Measurements from ENCODE around the gene WDFY2. TPM values are rescaled to one million over a fixed set of nuclear protein-coding genes. Genes with fewer than 3 reads are reported as not detected.
A peak's percentile ranks its signal among the peaks of the same experiment; 100 is the strongest.

WDFY2 gene
- total and polyA plus RNA-seq, 2 of the 13 experiments (the other 11 are each of a cell fraction or from before 2014, with no cell fraction given) = 22.6 to 27.0 TPM

GRCh38 chr13:51632591-51633362 is 48.5 kb downstream of the WDFY2 start (continued):
- no peak for TF ChIP-seq ZNF800 (CRISPR knock-in tag; IDR thresholded peaks at IDR 0.05)
- TF ChIP-seq ZNF264 (CRISPR knock-in tag; IDR thresholded peaks at IDR 0.05) = no peak
- TF ChIP-seq KDM5A (IDR thresholded peaks at IDR 0.05; ENCODE audit: borderline replicate concordance, low read length) = no peak
- TF ChIP-seq STAG1 (CRISPR knock-in tag; IDR thresholded peaks at IDR 0.05) = peak; percentile 22
- TF ChIP-seq ZSCAN25 (CRISPR knock-in tag; IDR thresholded peaks at IDR 0.05) = peak; percentile 71
- no peak for TF ChIP-seq HCFC1 (IDR thresholded peaks at IDR 0.05; ENCODE audit: low read depth, low read length)
- no peak for TF ChIP-seq CHD2 (IDR thresholded peaks at IDR 0.05; ENCODE audit: low read depth, low read length)
- no peak for TF ChIP-seq ZNF75D (CRISPR knock-in tag; IDR thresholded peaks at IDR 0.05; ENCODE audit: borderline replicate concordance)
- TF ChIP-seq ELF3 (CRISPR knock-in tag; IDR thresholded peaks at IDR 0.05) = 0 out of 2 replicates have a peak, but pooled peaks have one; percentile 13
- no peak for TF ChIP-seq CCAR2 (optimal IDR thresholded peaks at IDR 0.05; ENCODE audit: low read depth, low read length)
- TF ChIP-seq SOX5 (CRISPR knock-in tag; IDR thresholded peaks at IDR 0.05; ENCODE audit: borderline replicate concordance) = peak; percentile 36; the same call in 1 of the 2 replicates
- no peak for TF ChIP-seq TGIF2 (CRISPR knock-in tag; IDR thresholded peaks at IDR 0.05)
- TF ChIP-seq RERE (CRISPR knock-in tag; IDR thresholded peaks at IDR 0.05; ENCODE audit: low read depth) = no peak
- no peak for TF ChIP-seq REL (CRISPR knock-in tag; conservative IDR thresholded peaks at IDR 0.05)
- no peak for TF ChIP-seq ZNF431 (CRISPR knock-in tag; IDR thresholded peaks at IDR 0.05; ENCODE audit: borderline replicate concordance, low read depth)
- no peak for TF ChIP-seq PRPF4 (IDR thresholded peaks at IDR 0.05; ENCODE audit: low read depth, low read length, poor library complexity, severe bottlenecking)
- TF ChIP-seq POGZ (CRISPR knock-in tag; IDR thresholded peaks at IDR 0.05) = peak; percentile 70
- TF ChIP-seq ZNF256 (CRISPR knock-in tag; conservative IDR thresholded peaks at IDR 0.05) = no peak
- no peak for TF ChIP-seq PAWR (CRISPR knock-in tag; IDR thresholded peaks at IDR 0.05; ENCODE audit: borderline replicate concordance)
- TF ChIP-seq ZNF792 (CRISPR knock-in tag; IDR thresholded peaks at IDR 0.05) = no peak
- TF ChIP-seq GATAD2A (CRISPR knock-in tag; IDR thresholded peaks at IDR 0.05) = peak; percentile 30; the same call in 1 of the 2 replicates
- no peak for TF ChIP-seq ZNF33A (CRISPR knock-in tag; IDR thresholded peaks at IDR 0.05; ENCODE audit: borderline replicate concordance)
- TF ChIP-seq ZNF337 (CRISPR knock-in tag; IDR thresholded peaks at IDR 0.05; ENCODE audit: borderline replicate concordance, low read depth) = no peak
- TF ChIP-seq FOSL2 (CRISPR knock-in tag; IDR thresholded peaks at IDR 0.05) = no peak
- TF ChIP-seq ZNF773 (CRISPR knock-in tag; IDR thresholded peaks at IDR 0.05; ENCODE audit: borderline replicate concordance) = 0 out of 2 replicates have a peak, but pooled peaks have one; percentile 19

Data from HepG2 (cell line).